ENCODE data around the gene SCGB1D4. TPM values are rescaled to one million over a fixed set of nuclear protein-coding genes. Genes with fewer than 3 reads are reported as not detected.

The SCGB1D4 gene
- total RNA-seq, 6 experiments from 2014 or later: not detected

DNA sequence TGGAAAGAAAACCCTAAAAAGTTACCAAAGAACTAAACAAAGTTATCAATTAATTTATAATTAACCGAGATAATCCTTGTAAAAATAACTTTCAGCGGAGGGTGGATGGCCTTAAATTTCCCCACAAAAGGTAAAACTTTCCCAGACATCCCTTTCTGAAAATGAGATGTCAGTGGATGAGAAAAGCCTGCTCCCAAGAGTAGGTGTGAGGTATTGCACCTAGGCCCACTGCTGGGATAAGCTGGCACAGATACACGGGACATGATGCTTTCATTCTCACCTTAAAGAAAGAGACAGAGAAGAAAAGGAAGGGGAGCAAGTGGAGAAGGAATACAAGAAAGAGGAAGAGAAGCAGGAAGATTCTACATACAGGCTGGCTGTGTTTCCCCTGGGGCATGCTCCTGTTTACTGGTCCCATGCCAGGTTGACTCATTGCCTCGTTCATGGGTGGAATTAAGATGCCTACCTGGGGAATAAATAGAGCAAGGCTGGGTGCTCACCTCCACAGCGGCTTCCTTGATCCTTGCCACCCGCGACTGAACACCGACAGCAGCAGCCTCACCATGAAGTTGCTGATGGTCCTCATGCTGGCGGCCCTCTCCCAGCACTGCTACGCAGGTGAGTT is 29.1 kb downstream of the SCGB1D4 start, which contains the start of gene SCGB2A2:
Gene SCGB2A2 (plus strand): TSS at position 505 of the 625 bp plus-strand sequence. CDS start 59 bp downstream, at position 564.
- Mint-ChIP-seq H3K27ac (no peak within 1 kb of the TSS), H3K4me1 (ENCODE audit: low read depth) (peaks cover 7% of the 10 kb centered on the region; the same call in 1 of the 2 replicates), H3K9me3 (no peaks in the 10 kb centered on the region), H3K36me3 (ENCODE audit: low read depth) (no peaks in the 10 kb centered on the region), H3K27me3 (ENCODE audit: insufficient read depth) (peaks cover 23% of the 10 kb centered on the region), H3K4me3 (no peak within 1 kb of the TSS)
- TF ChIP-seq, protein P1, sequence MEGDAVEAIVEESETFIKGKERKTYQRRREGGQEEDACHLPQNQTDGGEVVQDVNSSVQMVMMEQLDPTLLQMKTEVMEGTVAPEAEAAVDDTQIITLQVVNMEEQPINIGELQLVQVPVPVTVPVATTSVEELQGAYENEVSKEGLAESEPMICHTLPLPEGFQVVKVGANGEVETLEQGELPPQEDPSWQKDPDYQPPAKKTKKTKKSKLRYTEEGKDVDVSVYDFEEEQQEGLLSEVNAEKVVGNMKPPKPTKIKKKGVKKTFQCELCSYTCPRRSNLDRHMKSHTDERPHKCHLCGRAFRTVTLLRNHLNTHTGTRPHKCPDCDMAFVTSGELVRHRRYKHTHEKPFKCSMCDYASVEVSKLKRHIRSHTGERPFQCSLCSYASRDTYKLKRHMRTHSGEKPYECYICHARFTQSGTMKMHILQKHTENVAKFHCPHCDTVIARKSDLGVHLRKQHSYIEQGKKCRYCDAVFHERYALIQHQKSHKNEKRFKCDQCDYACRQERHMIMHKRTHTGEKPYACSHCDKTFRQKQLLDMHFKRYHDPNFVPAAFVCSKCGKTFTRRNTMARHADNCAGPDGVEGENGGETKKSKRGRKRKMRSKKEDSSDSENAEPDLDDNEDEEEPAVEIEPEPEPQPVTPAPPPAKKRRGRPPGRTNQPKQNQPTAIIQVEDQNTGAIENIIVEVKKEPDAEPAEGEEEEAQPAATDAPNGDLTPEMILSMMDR (IDR thresholded peaks at IDR 0.05): peak; percentile 57
- DNase-seq: no peak

GRCh38 chr11:62267576-62267975 is 31.3 kb downstream of the SCGB1D4 start:
- peaks cover 19% of the 10 kb centered on the region for H3K4me1 Mint-ChIP-seq (ENCODE audit: low read depth)
- TF ChIP-seq, protein P1 (IDR thresholded peaks at IDR 0.05): no peak

DNA sequence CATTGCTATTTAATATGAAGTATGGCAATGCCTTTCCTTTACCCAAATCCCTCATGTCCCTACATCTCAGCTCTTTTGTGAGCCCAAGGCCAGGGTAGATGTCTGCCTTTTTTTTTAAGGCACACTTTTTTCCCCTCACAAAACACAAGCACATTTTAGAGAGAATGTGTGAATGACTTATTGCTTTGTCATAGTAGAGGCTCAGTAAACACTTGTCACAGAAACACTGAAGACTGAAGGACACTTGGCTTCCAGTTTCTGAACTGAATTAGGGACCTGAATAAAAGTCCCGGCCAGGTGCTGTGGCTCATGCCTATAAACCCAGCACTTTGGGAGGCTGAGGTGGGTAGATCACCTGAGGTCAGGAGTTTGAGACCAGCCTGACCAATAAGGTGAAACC is 31.8 kb downstream of the SCGB1D4 start:
- Mint-ChIP-seq H3K4me3 (no peak overlapping the region), H3K27me3 (ENCODE audit: insufficient read depth) (peaks cover 13% of the 10 kb centered on the region), H3K9me3 (no peaks in the 10 kb centered on the region), H3K27ac (no peak overlapping the region), H3K36me3 (ENCODE audit: low read depth) (no peaks in the 10 kb centered on the region), H3K4me1 (ENCODE audit: low read depth) (peaks cover 19% of the 10 kb centered on the region)
- no peak for DNase-seq
- TF ChIP-seq, protein P1 (IDR thresholded peaks at IDR 0.05): no peak

More at GRCh38 chr11:62267576-62267975, 31.3 kb downstream of the SCGB1D4 start:
- no peak overlapping the region for H3K4me3 Mint-ChIP-seq
- no peaks in the 10 kb centered on the region for H3K9me3 Mint-ChIP-seq
- H3K36me3 Mint-ChIP-seq (ENCODE audit: low read depth): no peaks in the 10 kb centered on the region
- no peak overlapping the region for H3K27ac Mint-ChIP-seq
- peaks cover 17% of the 10 kb centered on the region for H3K27me3 Mint-ChIP-seq (ENCODE audit: insufficient read depth)
- DNase-seq: no peak

GRCh38 chr11:62266558-62266957 is 32.3 kb downstream of the SCGB1D4 start:
- no peak for DNase-seq
- H3K36me3 Mint-ChIP-seq (ENCODE audit: low read depth): no peaks in the 10 kb centered on the region
- H3K27me3 Mint-ChIP-seq (ENCODE audit: insufficient read depth): peaks cover 10% of the 10 kb centered on the region
- H3K4me1 Mint-ChIP-seq (ENCODE audit: low read depth): peaks cover 19% of the 10 kb centered on the region
- H3K27ac Mint-ChIP-seq: no peak overlapping the region
- TF ChIP-seq, protein P1 (IDR thresholded peaks at IDR 0.05): no peak
- no peaks in the 10 kb centered on the region for H3K9me3 Mint-ChIP-seq
- no peak overlapping the region for H3K4me3 Mint-ChIP-seq

GRCh38 chr11:62264004-62264403 is 34.9 kb downstream of the SCGB1D4 start:
- Mint-ChIP-seq H3K9me3 (no peaks in the 10 kb centered on the region), H3K27me3 (ENCODE audit: insufficient read depth) (peaks cover 13% of the 10 kb centered on the region)
- DNase-seq: no peak

More at GRCh38 chr11:62264004-62264403, 34.9 kb downstream of the SCGB1D4 start:
- TF ChIP-seq, protein P1 (IDR thresholded peaks at IDR 0.05): no peak
- Mint-ChIP-seq H3K27ac (no peak overlapping the region), H3K4me3 (no peak overlapping the region), H3K4me1 (ENCODE audit: low read depth) (peaks cover 19% of the 10 kb centered on the region), H3K36me3 (ENCODE audit: low read depth) (no peaks in the 10 kb centered on the region)
